Hair follicle dermal papilla cell (primary cell): Measurements from ENCODE around the gene PITPNM2. TPM values are rescaled to one million over a fixed set of nuclear protein-coding genes. Genes with fewer than 3 reads are reported as not detected.

Experiments
- total RNA-seq: library from RNA; depleted of rRNA; stranded (reverse); fragments of >200 nt; gene quantifications from 2 replicates; pipeline ENCODE4 v1.2.3, GENCODE V29; 2012

PITPNM2 gene
- 6.9 and 7.0 TPM in 2 replicates for total RNA-seq

GRCh38 chr12:123150744-123151456, at the start of gene PITPNM2:
PITPNM2 (minus strand) TSS chr12:123151090; CDS start chr12:123034590, 116,500 bp downstream.

Other genes with a start within 250 kb of the PITPNM2 start
- gene ABCB9, start 184.6 kb downstream of the PITPNM2 start, total RNA-seq, result 10.7 and 14.4 TPM in 2 replicates
- gene OGFOD2, start 175.8 kb downstream of the PITPNM2 start, total RNA-seq, result 10.4 and 11.3 TPM in 2 replicates
- gene ARL6IP4, start 170.4 kb downstream of the PITPNM2 start, total RNA-seq, result 70.7 and 104 TPM in 2 replicates
- gene MPHOSPH9, start 82.1 kb upstream of the PITPNM2 start, total RNA-seq, result 30.6 and 43.5 TPM in 2 replicates
- gene MTRFR, start 82.3 kb upstream of the PITPNM2 start, total RNA-seq, result 11.8 TPM in 2 replicates
- 144 and 149 TPM in 2 replicates for gene CDK2AP1, start 120.8 kb upstream of the PITPNM2 start, total RNA-seq
- gene SBNO1, start 213.8 kb upstream of the PITPNM2 start, total RNA-seq, result 25.2 and 25.4 TPM in 2 replicates
- gene KMT5A, start 233.0 kb upstream of the PITPNM2 start, total RNA-seq, result 44.1 and 51.1 TPM in 2 replicates